Measurements from ENCODE around the gene RIOX2. TPM values are rescaled to one million over a fixed set of nuclear protein-coding genes. Genes with fewer than 3 reads are reported as not detected.

The RIOX2 gene
- polyA plus RNA-seq, 1 donor (not counting 4 experiments of a cell fraction or from before 2014, with no cell fraction given) = 45.2 TPM

GRCh38 chr3:97996988-97997387 is 24.8 kb upstream of the RIOX2 start:
- no peaks in the 10 kb centered on the region for H3K36me3 ChIP-seq (ENCODE audit: control insufficient read depth in 2 of 2, extremely low read depth in 1 of 2, insufficient read depth in 2 of 2, low read length in 2 of 2)
- no peaks in the 10 kb centered on the region for H3K4me1 ChIP-seq (ENCODE audit: control insufficient read depth, extremely low read depth, insufficient read depth, low read length)
- no peak overlapping the region for H2AFZ ChIP-seq (ENCODE audit: control insufficient read depth, low read length)
- no peak overlapping the region for H3K4me2 ChIP-seq (ENCODE audit: control insufficient read depth, extremely low read depth, insufficient read depth, low read depth, low read length)
- TF ChIP-seq CTCF (optimal IDR thresholded peaks at IDR 0.05 in 1 of 3, IDR thresholded peaks at IDR 0.05 in 1 of 3, conservative IDR thresholded peaks at IDR 0.05 in 1 of 3; ENCODE audit: extremely low read depth in 1 of 3, insufficient read depth in 2 of 3, low read length in 3 of 3) (no peak), EZH2 (IDR thresholded peaks at IDR 0.05; ENCODE audit: low read length) (no peak)
- DNase-seq (ENCODE audit: low read depth, low spot score) (no peak), FAIRE-seq (no peak)
- dilution Hi-C loops (cut with MboI; ENCODE audit: extremely low pct_ligation_motif_present, low sequenced_read_pairs) = no loop called here
- H3K9ac ChIP-seq (ENCODE audit: control insufficient read depth, extremely low read depth, insufficient read depth, low read length) = no peak overlapping the region
- H3K27ac ChIP-seq (ENCODE audit: control insufficient read depth, insufficient read depth, low read length) = no peak overlapping the region
- H3K27me3 ChIP-seq (ENCODE audit: control insufficient read depth, extremely low read depth, insufficient read depth, low read length) = no peaks in the 10 kb centered on the region
- no peak overlapping the region for H3K4me3 ChIP-seq (ENCODE audit: control insufficient read depth in 2 of 3, extremely low read depth in 1 of 3, insufficient read depth in 2 of 3, low read depth in 1 of 3, low read length in 3 of 3)
- H3K9me3 ChIP-seq (ENCODE audit: control insufficient read depth, low read depth, low read length) = no peaks in the 10 kb centered on the region
- no peaks in the 10 kb centered on the region for H3K79me2 ChIP-seq (ENCODE audit: control insufficient read depth, insufficient read depth, low read length)
- no peaks in the 10 kb centered on the region for H4K20me1 ChIP-seq (ENCODE audit: control insufficient read depth, extremely low read depth, insufficient read depth, low read length)
- no peaks in the 10 kb centered on the region for H3K9me1 ChIP-seq (ENCODE audit: control insufficient read depth, extremely low read depth, insufficient read depth, low read length)

- H2AFZ ChIP-seq (ENCODE audit: control insufficient read depth, low read length) = no peak overlapping the region
- no peaks in the 10 kb centered on the region for H3K27me3 ChIP-seq (ENCODE audit: control insufficient read depth, extremely low read depth, insufficient read depth, low read length)
- H3K9me3 ChIP-seq (ENCODE audit: control insufficient read depth, low read depth, low read length) = no peaks in the 10 kb centered on the region
- no peak overlapping the region for H3K9ac ChIP-seq (ENCODE audit: control insufficient read depth, extremely low read depth, insufficient read depth, low read length)
- dilution Hi-C loops (cut with MboI; ENCODE audit: extremely low pct_ligation_motif_present, low sequenced_read_pairs) = no loop called here
- FAIRE-seq (no peak), DNase-seq (ENCODE audit: low read depth, low spot score) (no peak)
- H3K36me3 ChIP-seq (ENCODE audit: control insufficient read depth in 2 of 2, extremely low read depth in 1 of 2, insufficient read depth in 2 of 2, low read length in 2 of 2) = no peaks in the 10 kb centered on the region
- H4K20me1 ChIP-seq (ENCODE audit: control insufficient read depth, extremely low read depth, insufficient read depth, low read length) = no peaks in the 10 kb centered on the region
- no peak overlapping the region for H3K27ac ChIP-seq (ENCODE audit: control insufficient read depth, insufficient read depth, low read length)
- no peaks in the 10 kb centered on the region for H3K9me1 ChIP-seq (ENCODE audit: control insufficient read depth, extremely low read depth, insufficient read depth, low read length)
- H3K4me1 ChIP-seq (ENCODE audit: control insufficient read depth, extremely low read depth, insufficient read depth, low read length) = no peaks in the 10 kb centered on the region
- no peaks in the 10 kb centered on the region for H3K79me2 ChIP-seq (ENCODE audit: control insufficient read depth, insufficient read depth, low read length)
- no peak overlapping the region for H3K4me2 ChIP-seq (ENCODE audit: control insufficient read depth, extremely low read depth, insufficient read depth, low read depth, low read length)
- no peak for TF ChIP-seq CTCF (optimal IDR thresholded peaks at IDR 0.05 in 1 of 3, IDR thresholded peaks at IDR 0.05 in 1 of 3, conservative IDR thresholded peaks at IDR 0.05 in 1 of 3; ENCODE audit: extremely low read depth in 1 of 3, insufficient read depth in 2 of 3, low read length in 3 of 3)
- TF ChIP-seq EZH2 (IDR thresholded peaks at IDR 0.05; ENCODE audit: low read length) = no peak
- no peak overlapping the region for H3K4me3 ChIP-seq (ENCODE audit: control insufficient read depth in 2 of 3, extremely low read depth in 1 of 3, insufficient read depth in 2 of 3, low read depth in 1 of 3, low read length in 3 of 3)
Observed at GRCh38 chr3:97994328-97994945, 22.2 kb upstream of the RIOX2 start.
